ENCODE results near the gene ABHD17C. TPM values are rescaled to one million over a fixed set of nuclear protein-coding genes. Genes with fewer than 3 reads are reported as not detected.

The ABHD17C gene
- total and polyA plus RNA-seq, 2 of the 8 experiments (the other 6 are each of a cell fraction or from before 2014, with no cell fraction given), result 20.2 to 29.8 TPM

- no peak overlapping the region for H2BK5ac ChIP-seq (ENCODE audit: low read depth, low read length)
- 87% methylated on average over 1 of the region's 1 CpG; no CpG with 5 or more reads in 1 of the 2 experiments for WGBS, 2 experiments (ENCODE audit: extremely low coverage in 1 of 2, insufficient coverage in 1 of 2, insufficient read length in 1 of 2, insufficient replicate concordance in 2 of 2, low coverage in 1 of 2, low lambda C conversion rate in 2 of 2, missing lambda C conversion rate in 1 of 2)
- no peak for TF ChIP-seq TAF7 (optimal IDR thresholded peaks at IDR 0.05; ENCODE audit: borderline replicate concordance, low read depth, low read length)
- TF ChIP-seq HDAC2 (IDR thresholded peaks at IDR 0.05; ENCODE audit: borderline replicate concordance in 1 of 2, low read depth in 2 of 2, low read length in 2 of 2), result no peak
- no peak for TF ChIP-seq MAX (IDR thresholded peaks at IDR 0.05)
- no peak for TF ChIP-seq GTF2F1 (IDR thresholded peaks at IDR 0.05; ENCODE audit: borderline replicate concordance, low read depth, low read length)
- TF ChIP-seq JUND (IDR thresholded peaks at IDR 0.05; ENCODE audit: low read length), result no peak
- no peak for TF ChIP-seq E2F6 (IDR thresholded peaks at IDR 0.05)
- no peak for TF ChIP-seq RFX5 (IDR thresholded peaks at IDR 0.05; ENCODE audit: borderline replicate concordance, low read depth, low read length)
- TF ChIP-seq JUN (IDR thresholded peaks at IDR 0.05; ENCODE audit: low read depth, low read length), result no peak
- no peak for TF ChIP-seq SRF (IDR thresholded peaks at IDR 0.05; ENCODE audit: low read depth, low read length)
- TF ChIP-seq RAD21 (IDR thresholded peaks at IDR 0.05 in 1 of 2, conservative IDR thresholded peaks at IDR 0.05 in 1 of 2; ENCODE audit: low read depth in 2 of 2, low read length in 2 of 2), result no peak
- no peak for TF ChIP-seq CTBP2 (IDR thresholded peaks at IDR 0.05; ENCODE audit: borderline replicate concordance, insufficient read depth, insufficient read length, low read length)
- no peak for TF ChIP-seq KDM1A (IDR thresholded peaks at IDR 0.05; ENCODE audit: borderline replicate concordance, low read length)
Observed at GRCh38 chr15:80699981-80700380, 4.9 kb downstream of the ABHD17C start.

More at GRCh38 chr15:80699981-80700380, 4.9 kb downstream of the ABHD17C start:
- H4K5ac ChIP-seq (ENCODE audit: insufficient read length, low read depth, low read length), result no peak overlapping the region
- peaks cover 3 to 50% of the 10 kb centered on the region in 2 experiments; a peak in 3 of 4 replicates for H3K79me2 ChIP-seq (ENCODE audit: control insufficient read depth in 1 of 2, insufficient read depth in 2 of 2, low read length in 2 of 2)
- peaks cover 0 to 5% of the 10 kb centered on the region in 2 experiments for H4K20me1 ChIP-seq (replicated peaks in 1 of 2; ENCODE audit: control insufficient read depth in 1 of 2, insufficient read depth in 2 of 2, low read length in 2 of 2)
- H3K36me3 ChIP-seq (ENCODE audit: control insufficient read depth in 2 of 4, insufficient read depth in 4 of 4, low read length in 3 of 4), result no peaks in the 10 kb centered on the region
- no peak overlapping the region for H2BK20ac ChIP-seq (ENCODE audit: low read length)
- no peak overlapping the region for H3K56ac ChIP-seq (replicated peaks; ENCODE audit: insufficient read length, low read depth, low read length)
- FAIRE-seq (no peak), DNase-seq (ENCODE audit: low read depth in 1 of 2, low spot score in 2 of 2) (no peak)
- H3K79me1 ChIP-seq (ENCODE audit: low read depth, low read length), result peaks cover 4% of the 10 kb centered on the region
- H3K27me3 ChIP-seq (replicated peaks in 1 of 4; ENCODE audit: control insufficient read depth in 3 of 4, extremely low read depth in 1 of 4, insufficient read depth in 3 of 4, low read length in 3 of 4), result peaks cover 0 to 15% (median 4%) of the 10 kb centered on the region in 4 experiments; a peak in 5 of 7 replicates
- no peak overlapping the region for H3K4me3 ChIP-seq (ENCODE audit: extremely low read depth in 1 of 4, insufficient read depth in 2 of 4, low read depth in 3 of 4, low read length in 4 of 4)
- H3K9ac ChIP-seq (replicated peaks in 1 of 4; ENCODE audit: extremely low read depth in 1 of 4, low read depth in 3 of 4, low read length in 3 of 4), result no peak overlapping the region
- no peak overlapping the region for H3K18ac ChIP-seq (ENCODE audit: extremely low read depth, low read length)
- no peak overlapping the region for H2AFZ ChIP-seq (ENCODE audit: low read length)
- H2BK120ac ChIP-seq (replicated peaks; ENCODE audit: low read depth, low read length), result no peak overlapping the region
- H3K27ac ChIP-seq (ENCODE audit: low read depth, low read length), result no peak overlapping the region
- POLR2A ChIA-PET (ENCODE audit: partially characterized antibody), result no interaction called here
- peaks cover 11% of the 10 kb centered on the region; the same call in 1 of the 2 replicates for H3K23me2 ChIP-seq (ENCODE audit: low read depth, low read length)
- no peak overlapping the region for H4K8ac ChIP-seq (ENCODE audit: extremely low read depth, insufficient read depth, low read length)
- H3K4me2 ChIP-seq (ENCODE audit: insufficient read depth in 1 of 2, low read depth in 2 of 2, low read length in 2 of 2), result no peak overlapping the region
- no peak overlapping the region for H3K23ac ChIP-seq (ENCODE audit: insufficient read length)
- no peak overlapping the region for H2BK12ac ChIP-seq (ENCODE audit: low read depth, low read length)
- no peaks in the 10 kb centered on the region for H3K9me3 ChIP-seq (ENCODE audit: insufficient read depth in 2 of 2, low read depth in 1 of 2, low read length in 1 of 2)
- CTCF ChIA-PET (ENCODE audit: partially characterized antibody), result no interaction called here
- no peak overlapping the region for H3K14ac ChIP-seq (ENCODE audit: insufficient read length)
- no peak overlapping the region for H3K4ac ChIP-seq (replicated peaks; ENCODE audit: insufficient read length, low read depth, low read length)
- peaks cover 5 to 9% (median 7%) of the 10 kb centered on the region in 4 experiments; a peak in 4 of 7 replicates for H3K4me1 ChIP-seq (replicated peaks in 1 of 4; ENCODE audit: control insufficient read depth in 3 of 4, insufficient read depth in 4 of 4, low read length in 3 of 4)
- H2AK5ac ChIP-seq (ENCODE audit: low read depth, low read length), result no peak overlapping the region
- H2BK15ac ChIP-seq (ENCODE audit: low read length), result no peak overlapping the region
- no peak overlapping the region for H4K91ac ChIP-seq (replicated peaks; ENCODE audit: insufficient read length, low read length)

Data from H1 (cell line).